ENCODE data around the gene BORCS5.
"Not testable (repeated sequence)": the region's sequence is repeated elsewhere in the genome, so short reads cannot be mapped to it uniquely, and the experiment has no call there.

DNA sequence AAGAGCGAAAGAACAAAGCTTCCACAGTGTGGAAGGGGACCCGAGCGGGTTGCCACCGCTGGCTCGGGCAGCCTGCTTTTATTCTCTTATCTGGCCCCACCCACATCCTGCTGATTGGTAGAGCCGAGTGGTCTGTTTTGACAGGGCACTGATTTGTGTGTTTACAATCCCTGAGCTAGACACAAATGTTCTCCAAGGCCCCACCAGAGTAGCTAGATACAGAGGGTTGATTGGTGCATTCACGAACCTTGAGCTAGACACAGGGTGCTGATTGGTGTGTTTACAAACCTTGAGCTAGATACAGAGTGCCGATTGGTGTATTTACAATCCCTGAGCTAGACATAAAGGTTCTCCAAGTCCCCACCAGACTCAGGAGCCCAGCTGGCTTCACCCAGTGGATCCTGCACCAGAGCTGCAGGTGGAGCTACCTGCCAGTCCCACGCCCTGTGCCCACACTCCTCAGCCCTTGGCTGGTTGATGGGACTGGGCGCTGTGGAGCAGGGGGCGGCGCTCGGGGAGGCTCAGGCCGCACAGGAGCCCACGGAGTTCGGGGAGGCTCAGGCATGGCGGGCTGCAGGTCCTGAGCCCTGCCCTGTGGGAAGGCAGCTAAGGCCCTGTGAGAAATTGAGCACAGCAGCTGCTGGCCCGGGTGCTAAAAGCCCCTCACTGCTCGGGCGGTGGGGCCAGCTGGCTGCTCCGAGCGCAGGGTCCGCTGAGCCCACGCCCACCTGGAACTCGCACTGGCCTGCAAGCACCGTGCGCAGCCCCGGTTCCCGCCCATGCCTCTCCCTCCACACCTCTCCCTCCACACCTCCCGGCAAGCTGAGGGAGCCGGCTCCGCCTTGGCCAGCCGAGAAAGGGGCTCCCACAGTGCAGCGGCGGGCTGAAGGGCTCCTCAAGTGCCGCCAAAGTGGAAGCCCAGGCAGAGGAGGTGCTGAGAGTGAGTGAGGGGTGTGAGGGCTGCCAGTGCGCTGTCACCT lies 115.4 kb downstream of the BORCS5 start:
- not testable (repeated sequence) for TF ChIP-seq RARB (CRISPR knock-in tag; IDR thresholded peaks at IDR 0.05); ZFP30 (CRISPR knock-in tag; IDR thresholded peaks at IDR 0.05); ZNF565 (CRISPR knock-in tag; conservative IDR thresholded peaks at IDR 0.05; ENCODE audit: low read depth); ARNTL (CRISPR knock-in tag; IDR thresholded peaks at IDR 0.05; ENCODE audit: borderline replicate concordance, low read depth); ZFP3 (CRISPR knock-in tag; IDR thresholded peaks at IDR 0.05); TCF4 (CRISPR knock-in tag; IDR thresholded peaks at IDR 0.05; ENCODE audit: borderline replicate concordance); SNAI2 (CRISPR knock-in tag; IDR thresholded peaks at IDR 0.05)
- TF ChIP-seq, protein P1, sequence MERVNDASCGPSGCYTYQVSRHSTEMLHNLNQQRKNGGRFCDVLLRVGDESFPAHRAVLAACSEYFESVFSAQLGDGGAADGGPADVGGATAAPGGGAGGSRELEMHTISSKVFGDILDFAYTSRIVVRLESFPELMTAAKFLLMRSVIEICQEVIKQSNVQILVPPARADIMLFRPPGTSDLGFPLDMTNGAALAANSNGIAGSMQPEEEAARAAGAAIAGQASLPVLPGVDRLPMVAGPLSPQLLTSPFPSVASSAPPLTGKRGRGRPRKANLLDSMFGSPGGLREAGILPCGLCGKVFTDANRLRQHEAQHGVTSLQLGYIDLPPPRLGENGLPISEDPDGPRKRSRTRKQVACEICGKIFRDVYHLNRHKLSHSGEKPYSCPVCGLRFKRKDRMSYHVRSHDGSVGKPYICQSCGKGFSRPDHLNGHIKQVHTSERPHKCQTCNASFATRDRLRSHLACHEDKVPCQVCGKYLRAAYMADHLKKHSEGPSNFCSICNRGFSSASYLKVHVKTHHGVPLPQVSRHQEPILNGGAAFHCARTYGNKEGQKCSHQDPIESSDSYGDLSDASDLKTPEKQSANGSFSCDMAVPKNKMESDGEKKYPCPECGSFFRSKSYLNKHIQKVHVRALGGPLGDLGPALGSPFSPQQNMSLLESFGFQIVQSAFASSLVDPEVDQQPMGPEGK (CRISPR knock-in tag; IDR thresholded peaks at IDR 0.05; ENCODE audit: borderline replicate concordance), result not testable (repeated sequence)
- TF ChIP-seq, protein P2, sequence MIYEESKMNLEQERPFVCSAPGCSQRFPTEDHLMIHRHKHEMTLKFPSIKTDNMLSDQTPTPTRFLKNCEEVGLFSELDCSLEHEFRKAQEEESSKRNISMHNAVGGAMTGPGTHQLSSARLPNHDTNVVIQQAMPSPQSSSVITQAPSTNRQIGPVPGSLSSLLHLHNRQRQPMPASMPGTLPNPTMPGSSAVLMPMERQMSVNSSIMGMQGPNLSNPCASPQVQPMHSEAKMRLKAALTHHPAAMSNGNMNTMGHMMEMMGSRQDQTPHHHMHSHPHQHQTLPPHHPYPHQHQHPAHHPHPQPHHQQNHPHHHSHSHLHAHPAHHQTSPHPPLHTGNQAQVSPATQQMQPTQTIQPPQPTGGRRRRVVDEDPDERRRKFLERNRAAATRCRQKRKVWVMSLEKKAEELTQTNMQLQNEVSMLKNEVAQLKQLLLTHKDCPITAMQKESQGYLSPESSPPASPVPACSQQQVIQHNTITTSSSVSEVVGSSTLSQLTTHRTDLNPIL (CRISPR knock-in tag; IDR thresholded peaks at IDR 0.05; ENCODE audit: low read depth), result not testable (repeated sequence)

Data from SK-N-SH treated with all-trans-retinoic acid at 6 μM for 48 hours (cell line).